H9 (cell line): ENCODE measurements around the gene AKT1. TPM values are rescaled to one million over a fixed set of nuclear protein-coding genes. Genes with fewer than 3 reads are reported as not detected.

Experiments
- DNase-seq: peaks from one replicate; pipeline ENCODE4 v3.0.0-alpha.2; 2017
- H2AFZ ChIP-seq: one replicate; pipeline ENCODE4 v1.6.1; 2013; ENCODE audit warnings: mild to moderate bottlenecking, low read length, control low read depth, moderate library complexity
- H2AK5ac ChIP-seq: 2 replicates; pipeline ENCODE4 v1.6.1; 2013; ENCODE audit warnings: low read length, control low read depth, mixed read lengths; ENCODE audit not compliant: insufficient read length
- H2BK120ac ChIP-seq: one replicate; pipeline ENCODE4 v1.6.1; 2013; ENCODE audit warnings: low read depth, mild to moderate bottlenecking, low read length, control low read depth, inconsistent platforms; ENCODE audit not compliant: poor library complexity, severe bottlenecking
- H2BK12ac ChIP-seq: 2 replicates; pipeline ENCODE4 v1.6.1; 2013; ENCODE audit warnings: low read length, control low read depth, mixed read lengths, low read depth; ENCODE audit not compliant: insufficient read length
- H2BK15ac ChIP-seq: 2 replicates; pipeline ENCODE4 v1.6.1; 2013; ENCODE audit warnings: low read depth, low read length, control low read depth
- H2BK20ac ChIP-seq: one replicate; pipeline ENCODE4 v1.6.1; 2013; ENCODE audit warnings: low read depth, mild to moderate bottlenecking, low read length, control low read depth, inconsistent platforms; ENCODE audit not compliant: poor library complexity, severe bottlenecking
- H2BK5ac ChIP-seq: 2 replicates; pipeline ENCODE4 v1.6.1; 2013; ENCODE audit warnings: low read length, control low read depth, mixed read lengths; ENCODE audit not compliant: insufficient read length
- H3K14ac ChIP-seq: 2 replicates; pipeline ENCODE4 v1.6.1; 2013; ENCODE audit warnings: low read length, control low read depth; ENCODE audit not compliant: insufficient read depth
- H3K18ac ChIP-seq: 2 replicates; pipeline ENCODE4 v1.6.1; 2013; ENCODE audit warnings: low read depth, mild to moderate bottlenecking, mixed read lengths, low read length, control low read depth; ENCODE audit not compliant: insufficient read length
- H3K23ac ChIP-seq: 2 replicates; pipeline ENCODE4 v1.6.1; 2013; ENCODE audit warnings: low read length, control low read depth, mixed read lengths, low read depth; ENCODE audit not compliant: insufficient read length
- H3K23me2 ChIP-seq: 2 replicates; pipeline ENCODE4 v1.6.1; 2013; ENCODE audit warnings: low read depth, mild to moderate bottlenecking, mixed read lengths, low read length, control low read depth; ENCODE audit not compliant: insufficient read length, poor library complexity, severe bottlenecking
- H3K27ac ChIP-seq: 2 replicates; pipeline ENCODE4 v1.5.1; 2013; ENCODE audit warnings: low read length, control low read depth, mixed read lengths, low read depth; ENCODE audit not compliant: insufficient read length
- H3K27me3 ChIP-seq: 2 replicates; pipeline ENCODE4 v1.6.1; 2013; ENCODE audit warnings: low read length, control low read depth, inconsistent platforms; ENCODE audit not compliant: insufficient read depth
- H3K4ac ChIP-seq: 2 replicates; pipeline ENCODE4 v1.6.1; 2013; ENCODE audit warnings: low read depth, mild to moderate bottlenecking, control low read depth, inconsistent platforms, low read length, moderate library complexity
- H3K4me1 ChIP-seq: 2 replicates; pipeline ENCODE4 v1.6.1; 2013; ENCODE audit warnings: low read length, control low read depth, inconsistent platforms; ENCODE audit not compliant: insufficient read depth
- H3K4me2 ChIP-seq: 2 replicates; pipeline ENCODE4 v1.6.1; 2013; ENCODE audit warnings: low read length, control low read depth, mixed read lengths; ENCODE audit not compliant: insufficient read length, insufficient read depth
- H3K56ac ChIP-seq: 2 replicates; pipeline ENCODE4 v1.6.1; 2013; ENCODE audit warnings: low read depth, mild to moderate bottlenecking, mixed read lengths, low read length, control low read depth; ENCODE audit not compliant: insufficient read length
- H3K79me1 ChIP-seq: 2 replicates; pipeline ENCODE4 v1.6.1; 2013; ENCODE audit warnings: low read depth, mild to moderate bottlenecking, moderate library complexity, low read length, control low read depth, inconsistent platforms; ENCODE audit not compliant: insufficient read depth, poor library complexity, severe bottlenecking
- H3K79me2 ChIP-seq: 2 replicates; pipeline ENCODE4 v1.6.1; 2013; ENCODE audit warnings: low read length, control low read depth, inconsistent platforms; ENCODE audit not compliant: insufficient read depth
- H3K9ac ChIP-seq: 2 replicates; pipeline ENCODE4 v1.6.1; 2013; ENCODE audit warnings: low read length, control low read depth, mixed read lengths; ENCODE audit not compliant: insufficient read length; ENCODE audit errors: extremely low read depth
- H3K9me3 ChIP-seq: one replicate; pipeline ENCODE4 v1.6.1; 2013; ENCODE audit warnings: low read depth, low read length, inconsistent platforms; ENCODE audit not compliant: control insufficient read depth
- H3T11ph ChIP-seq: one replicate; pipeline ENCODE4 v1.6.1; 2013; ENCODE audit warnings: mild to moderate bottlenecking, low read length, control low read depth, inconsistent platforms
- H4K20me1 ChIP-seq: one replicate; pipeline ENCODE4 v1.6.1; 2013; ENCODE audit not compliant: control insufficient read depth, insufficient read length, insufficient read depth
- H4K5ac ChIP-seq: 2 replicates; pipeline ENCODE4 v1.6.1; 2013; ENCODE audit warnings: low read depth, mild to moderate bottlenecking, mixed read lengths, low read length, control low read depth; ENCODE audit not compliant: insufficient read length
- H4K8ac ChIP-seq: replicated peaks from 2 replicates; pipeline ENCODE4 v1.6.1; 2013; ENCODE audit warnings: low read length, control low read depth, mixed read lengths, low read depth; ENCODE audit not compliant: insufficient read length
- H4K91ac ChIP-seq: 2 replicates; pipeline ENCODE4 v1.6.1; 2013; ENCODE audit warnings: low read depth, mild to moderate bottlenecking, moderate library complexity, mixed read lengths, low read length, control low read depth; ENCODE audit not compliant: insufficient read length
- H3K27ac Mint-ChIP-seq, 3 experiments: 2 replicates in 2 of 3; 3 replicates in 1 of 3; pipeline ENCODE4 v1.8.0; 2020 to 2021; ENCODE audit warnings: mixed read lengths in 3 of 3, mild to moderate bottlenecking in 1 of 3, moderate library complexity in 1 of 3
- H3K27me3 Mint-ChIP-seq: 2 replicates; pipeline ENCODE4 v1.8.0; 2021; ENCODE audit warnings: low read depth, mild to moderate bottlenecking, moderate library complexity, mixed read lengths
- H3K36me3 Mint-ChIP-seq, 3 experiments: 2 replicates in 2 of 3; 3 replicates in 1 of 3; pipeline ENCODE4 v1.8.0; 2020 to 2021; ENCODE audit warnings: low read depth in 3 of 3, mixed read lengths in 3 of 3; ENCODE audit not compliant: insufficient read depth in 1 of 3
- H3K4me1 Mint-ChIP-seq, 2 experiments: 2 replicates each; pipeline ENCODE4 v1.8.0; 2020; ENCODE audit warnings: mixed read lengths in 2 of 2
- H3K4me3 Mint-ChIP-seq, 2 experiments: 2 replicates in 1 of 2; 3 replicates in 1 of 2; pipeline ENCODE4 v1.8.0; 2020 to 2021; ENCODE audit warnings: mild to moderate bottlenecking in 2 of 2, mixed read lengths in 2 of 2, moderate library complexity in 1 of 2
- H3K9me3 Mint-ChIP-seq, 2 experiments: 2 replicates in 1 of 2; 3 replicates in 1 of 2; pipeline ENCODE4 v1.8.0; 2020; ENCODE audit warnings: mild to moderate bottlenecking in 2 of 2, mixed read lengths in 2 of 2, moderate library complexity in 1 of 2
- CTCF ChIP-seq: fragments of 200-600 bp; sonication (generic); conservative IDR thresholded peaks from 3 replicates; pipeline ENCODE4 v1.8.0; 2021; ENCODE audit warnings: antibody characterized with exemption, mild to moderate bottlenecking
- WGBS: extraction: QIAGEN DNeasy Blood & Tissue Kit; methylation state at CpG from one replicate; pipeline ENCODE4 v1.1.7; 2013; ENCODE audit warnings: missing lambda C conversion rate, low lambda C conversion rate, mixed read lengths; ENCODE audit not compliant: insufficient read length; ENCODE audit errors: extremely low coverage; 5-methylcytosine and 5-hydroxymethylcytosine counted together
- total RNA-seq: library from RNA; stranded (reverse); gene quantifications from 2 replicates; pipeline ENCODE4 v1.2.1, GENCODE V29; 2021

AKT1 gene
- total RNA-seq, 1 experiment from 2014 or later, result 101 TPM

- WGBS, result no CpG with 5 or more reads among the region's 9 CpGs
- Histone ChIP-seq H3K18ac (no peak overlapping the region), H2BK12ac (no peak overlapping the region), H3K27ac (no peak overlapping the region), H4K20me1 (no peaks in the 10 kb centered on the region), H3K79me2 (no peaks in the 10 kb centered on the region; the same call in 1 of the 2 replicates), H3K56ac (no peak overlapping the region), H2BK20ac (no peak overlapping the region), H3K4me2 (no peak overlapping the region), H3K79me1 (peaks cover 3% of the 10 kb centered on the region), H3K14ac (no peak overlapping the region), H3K23me2 (peaks cover 8% of the 10 kb centered on the region), H2BK120ac (no peak overlapping the region), H3K27me3 (peaks cover 3% of the 10 kb centered on the region; the same call in 1 of the 2 replicates), H4K8ac (no peak overlapping the region), H2BK15ac (no peak overlapping the region), H3K4ac (no peak overlapping the region), H3K4me1 (peaks cover 3% of the 10 kb centered on the region; the same call in 1 of the 2 replicates), H2BK5ac (no peak overlapping the region), H2AK5ac (no peak overlapping the region), H3K9ac (no peak overlapping the region), H3K9me3 (no peaks in the 10 kb centered on the region), H4K5ac (no peak overlapping the region), H3K23ac (no peak overlapping the region), H4K91ac (no peak overlapping the region), H3T11ph (no peak overlapping the region), H2AFZ (no peak overlapping the region)
- Mint-ChIP-seq H3K27me3 (peaks cover 6% of the 10 kb centered on the region), H3K36me3 (peaks cover 6 to 19% (median 16%) of the 10 kb centered on the region in 3 experiments; a peak in 6 of 7 replicates), H3K27ac (no peak overlapping the region; a peak in 2 of 7 replicates), H3K4me3 (no peak overlapping the region; a peak in 1 of 5 replicates), H3K4me1 (peaks cover 18 to 27% of the 10 kb centered on the region in 2 experiments), H3K9me3 (no peaks in the 10 kb centered on the region)
- no peak for DNase-seq
- TF ChIP-seq CTCF, result no peak
These were observed 4.1 kb downstream of the AKT1 start for GRCh38 chr14:104791425-104791824.
